Neural progenitor cell (in vitro differentiated cells): ENCODE measurements around the gene NR4A2. TPM values are rescaled to one million over a fixed set of nuclear protein-coding genes. Genes with fewer than 3 reads are reported as not detected.

Experiments used
- DNase-seq: peaks from one replicate; pipeline ENCODE4 v3.0.0-alpha.2; 2016; ENCODE audit warnings: low spot score
- H2AFZ ChIP-seq: fragments of 200-600 bp; sonication (generic); replicated peaks from 2 replicates; pipeline ENCODE4 v1.6.1; 2016; ENCODE audit warnings: antibody characterized with exemption
- H3F3A ChIP-seq: fragments of 200-600 bp; sonication (generic); 2 replicates; pipeline ENCODE4 v1.6.1; 2016; ENCODE audit warnings: antibody characterized with exemption, low read depth
- H3K27ac ChIP-seq: fragments of 200-600 bp; sonication (generic); 2 replicates; pipeline ENCODE4 v1.5.1; 2016; ENCODE audit warnings: mild to moderate bottlenecking
- H3K27me3 ChIP-seq: fragments of 200-600 bp; sonication (generic); 2 replicates; pipeline ENCODE4 v1.6.1; 2016; ENCODE audit warnings: mild to moderate bottlenecking, moderate library complexity
- H3K36me3 ChIP-seq: fragments of 200-600 bp; sonication (generic); 2 replicates; pipeline ENCODE4 v1.5.1; 2016
- H3K4me1 ChIP-seq: fragments of 200-600 bp; sonication (generic); 2 replicates; pipeline ENCODE4 v1.6.1; 2016; ENCODE audit warnings: mixed run types
- H3K4me2 ChIP-seq: fragments of 200-600 bp; sonication (generic); 2 replicates; pipeline ENCODE4 v1.6.1; 2016
- H3K4me3 ChIP-seq: fragments of 200-600 bp; sonication (generic); 2 replicates; pipeline ENCODE4 v1.5.1; 2016
- H3K79me2 ChIP-seq: fragments of 200-600 bp; sonication (generic); 2 replicates; pipeline ENCODE4 v1.6.1; 2016; ENCODE audit warnings: low read depth
- H3K9ac ChIP-seq: fragments of 200-600 bp; sonication (generic); 2 replicates; pipeline ENCODE4 v1.6.1; 2016
- H3K9me3 ChIP-seq: fragments of 200-600 bp; sonication (generic); 2 replicates; pipeline ENCODE4 v1.5.1; 2016; ENCODE audit warnings: low read depth
- H4K20me1 ChIP-seq: fragments of 200-600 bp; sonication (generic); 2 replicates; pipeline ENCODE4 v1.6.1; 2016; ENCODE audit warnings: low read depth
- H3K27ac Mint-ChIP-seq: 3 replicates; pipeline ENCODE4 v1.8.0; 2021; ENCODE audit warnings: mixed read lengths
- H3K27me3 Mint-ChIP-seq: 2 replicates; pipeline ENCODE4 v1.8.0; 2022; ENCODE audit warnings: low read depth, mild to moderate bottlenecking, inconsistent platforms, moderate library complexity, mixed read lengths; ENCODE audit not compliant: insufficient read depth
- H3K36me3 Mint-ChIP-seq: 3 replicates; pipeline ENCODE4 v1.8.0; 2021; ENCODE audit warnings: mixed read lengths
- H3K4me1 Mint-ChIP-seq: 3 replicates; pipeline ENCODE4 v1.8.0; 2021; ENCODE audit warnings: mixed read lengths
- H3K4me3 Mint-ChIP-seq: 3 replicates; pipeline ENCODE4 v1.8.0; 2021; ENCODE audit warnings: mild to moderate bottlenecking, moderate library complexity, mixed read lengths
- H3K9me3 Mint-ChIP-seq: 3 replicates; pipeline ENCODE4 v1.8.0; 2020; ENCODE audit warnings: mixed read lengths
- EZH2 ChIP-seq: fragments of 200-600 bp; sonication (generic); IDR thresholded peaks from 2 replicates; pipeline ENCODE4 v1.6.1; 2017; ENCODE audit warnings: antibody characterized with exemption, mild to moderate bottlenecking, moderate library complexity
- EZH2phosphoT487 ChIP-seq: fragments of 200-600 bp; sonication (generic); IDR thresholded peaks from 2 replicates; pipeline ENCODE4 v1.6.1; 2017; ENCODE audit warnings: antibody characterized with exemption
- total RNA-seq: library from RNA; depleted of rRNA; stranded (reverse); fragments of >200 nt; gene quantifications from 2 replicates; pipeline ENCODE4 v1.2.3, GENCODE V29; 2015; ENCODE audit warnings: low replicate concordance
- TF ChIP-seq, protein P1 (sequence below): fragments of 200-600 bp; sonication (generic); IDR thresholded peaks from 2 replicates; pipeline ENCODE4 v1.5.1; 2017; ENCODE audit warnings: antibody characterized with exemption, mild to moderate bottlenecking

NR4A2 gene
- total RNA-seq, 1 donor from 2014 or later: 0.56 TPM

GRCh38 chr2:156306821-156307220 is 25.7 kb downstream of the NR4A2 start:
- Histone ChIP-seq H3K9me3 (no peaks in the 10 kb centered on the region), H2AFZ (no peak overlapping the region), H3K4me3 (no peak overlapping the region), H3K79me2 (no peaks in the 10 kb centered on the region), H3K27me3 (no peaks in the 10 kb centered on the region), H3K9ac (no peak overlapping the region), H3K4me1 (no peaks in the 10 kb centered on the region), H4K20me1 (no peaks in the 10 kb centered on the region), H3K4me2 (no peak overlapping the region), H3F3A (no peaks in the 10 kb centered on the region), H3K27ac (no peak overlapping the region), H3K36me3 (no peaks in the 10 kb centered on the region)
- Mint-ChIP-seq H3K9me3 (no peaks in the 10 kb centered on the region), H3K4me3 (no peak overlapping the region), H3K36me3 (no peaks in the 10 kb centered on the region), H3K27ac (no peak overlapping the region), H3K27me3 (peaks cover 2% of the 10 kb centered on the region), H3K4me1 (no peaks in the 10 kb centered on the region)
- TF ChIP-seq, protein P1, sequence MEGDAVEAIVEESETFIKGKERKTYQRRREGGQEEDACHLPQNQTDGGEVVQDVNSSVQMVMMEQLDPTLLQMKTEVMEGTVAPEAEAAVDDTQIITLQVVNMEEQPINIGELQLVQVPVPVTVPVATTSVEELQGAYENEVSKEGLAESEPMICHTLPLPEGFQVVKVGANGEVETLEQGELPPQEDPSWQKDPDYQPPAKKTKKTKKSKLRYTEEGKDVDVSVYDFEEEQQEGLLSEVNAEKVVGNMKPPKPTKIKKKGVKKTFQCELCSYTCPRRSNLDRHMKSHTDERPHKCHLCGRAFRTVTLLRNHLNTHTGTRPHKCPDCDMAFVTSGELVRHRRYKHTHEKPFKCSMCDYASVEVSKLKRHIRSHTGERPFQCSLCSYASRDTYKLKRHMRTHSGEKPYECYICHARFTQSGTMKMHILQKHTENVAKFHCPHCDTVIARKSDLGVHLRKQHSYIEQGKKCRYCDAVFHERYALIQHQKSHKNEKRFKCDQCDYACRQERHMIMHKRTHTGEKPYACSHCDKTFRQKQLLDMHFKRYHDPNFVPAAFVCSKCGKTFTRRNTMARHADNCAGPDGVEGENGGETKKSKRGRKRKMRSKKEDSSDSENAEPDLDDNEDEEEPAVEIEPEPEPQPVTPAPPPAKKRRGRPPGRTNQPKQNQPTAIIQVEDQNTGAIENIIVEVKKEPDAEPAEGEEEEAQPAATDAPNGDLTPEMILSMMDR: no peak
- TF ChIP-seq EZH2phosphoT487 (no peak), EZH2 (no peak)
- no peak for DNase-seq

GRCh38 chr2:156305121-156305520 is 27.4 kb downstream of the NR4A2 start:
- Histone ChIP-seq H3K9me3 (no peaks in the 10 kb centered on the region), H3K4me2 (no peak overlapping the region), H3K4me3 (no peak overlapping the region), H3K79me2 (no peaks in the 10 kb centered on the region), H3K36me3 (no peaks in the 10 kb centered on the region), H3K27ac (no peak overlapping the region), H3K9ac (no peak overlapping the region), H2AFZ (no peak overlapping the region), H3F3A (no peaks in the 10 kb centered on the region), H4K20me1 (no peaks in the 10 kb centered on the region), H3K4me1 (no peaks in the 10 kb centered on the region), H3K27me3 (no peaks in the 10 kb centered on the region)
- Mint-ChIP-seq H3K36me3 (no peaks in the 10 kb centered on the region), H3K27ac (no peak overlapping the region), H3K27me3 (peaks cover 2% of the 10 kb centered on the region), H3K4me1 (no peaks in the 10 kb centered on the region), H3K4me3 (no peak overlapping the region), H3K9me3 (no peaks in the 10 kb centered on the region)
- TF ChIP-seq EZH2 (no peak), EZH2phosphoT487 (no peak)
- TF ChIP-seq, protein P1: no peak
- DNase-seq: no peak

DNA sequence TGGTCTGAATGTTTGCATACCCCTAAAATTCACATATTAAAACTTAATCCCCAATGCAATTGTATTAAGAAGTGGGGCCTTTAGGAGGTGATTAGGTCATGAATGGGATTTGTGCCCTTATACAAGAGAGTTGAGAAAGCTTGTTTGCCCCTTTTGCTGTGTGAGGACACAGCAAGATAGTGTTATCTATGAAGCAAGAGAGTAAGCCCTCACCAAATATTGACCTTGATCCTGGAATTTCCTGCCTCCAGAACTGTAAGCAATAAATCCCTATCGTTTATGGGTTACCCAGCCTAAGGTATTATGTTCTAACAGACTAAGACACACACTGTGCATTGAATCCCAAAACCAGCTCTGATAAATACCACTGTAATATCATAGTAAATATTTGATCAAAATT is 32.2 kb downstream of the NR4A2 start:
- H3K4me1 ChIP-seq: no peaks in the 10 kb centered on the region
- H3F3A ChIP-seq: no peaks in the 10 kb centered on the region
- DNase-seq: no peak
- H3K36me3 ChIP-seq: no peaks in the 10 kb centered on the region
- H3K9me3 ChIP-seq: no peaks in the 10 kb centered on the region
- H3K79me2 ChIP-seq: no peaks in the 10 kb centered on the region
- no peak overlapping the region for H3K4me3 Mint-ChIP-seq
- H3K4me1 Mint-ChIP-seq: no peaks in the 10 kb centered on the region
- no peaks in the 10 kb centered on the region for H4K20me1 ChIP-seq
- H3K36me3 Mint-ChIP-seq: no peaks in the 10 kb centered on the region
- no peak overlapping the region for H3K4me2 ChIP-seq
- H3K27me3 Mint-ChIP-seq: no peaks in the 10 kb centered on the region
- H3K9ac ChIP-seq: no peak overlapping the region
- H3K4me3 ChIP-seq: no peak overlapping the region
- no peak overlapping the region for H3K27ac ChIP-seq
- no peaks in the 10 kb centered on the region for H3K9me3 Mint-ChIP-seq
- H2AFZ ChIP-seq: no peak overlapping the region
- H3K27ac Mint-ChIP-seq: no peak overlapping the region
- no peaks in the 10 kb centered on the region for H3K27me3 ChIP-seq
- TF ChIP-seq EZH2: no peak
- TF ChIP-seq, protein P1: no peak
- no peak for TF ChIP-seq EZH2phosphoT487
